ENCODE measurements around the gene TPGS1. TPM values are rescaled to one million over a fixed set of nuclear protein-coding genes. Genes with fewer than 3 reads are reported as not detected.

Gene TPGS1
- total and polyA plus RNA-seq, 2 of the 8 experiments (the other 6 are each of a cell fraction or from before 2014, with no cell fraction given): 9.1 to 10.6 TPM

DNA sequence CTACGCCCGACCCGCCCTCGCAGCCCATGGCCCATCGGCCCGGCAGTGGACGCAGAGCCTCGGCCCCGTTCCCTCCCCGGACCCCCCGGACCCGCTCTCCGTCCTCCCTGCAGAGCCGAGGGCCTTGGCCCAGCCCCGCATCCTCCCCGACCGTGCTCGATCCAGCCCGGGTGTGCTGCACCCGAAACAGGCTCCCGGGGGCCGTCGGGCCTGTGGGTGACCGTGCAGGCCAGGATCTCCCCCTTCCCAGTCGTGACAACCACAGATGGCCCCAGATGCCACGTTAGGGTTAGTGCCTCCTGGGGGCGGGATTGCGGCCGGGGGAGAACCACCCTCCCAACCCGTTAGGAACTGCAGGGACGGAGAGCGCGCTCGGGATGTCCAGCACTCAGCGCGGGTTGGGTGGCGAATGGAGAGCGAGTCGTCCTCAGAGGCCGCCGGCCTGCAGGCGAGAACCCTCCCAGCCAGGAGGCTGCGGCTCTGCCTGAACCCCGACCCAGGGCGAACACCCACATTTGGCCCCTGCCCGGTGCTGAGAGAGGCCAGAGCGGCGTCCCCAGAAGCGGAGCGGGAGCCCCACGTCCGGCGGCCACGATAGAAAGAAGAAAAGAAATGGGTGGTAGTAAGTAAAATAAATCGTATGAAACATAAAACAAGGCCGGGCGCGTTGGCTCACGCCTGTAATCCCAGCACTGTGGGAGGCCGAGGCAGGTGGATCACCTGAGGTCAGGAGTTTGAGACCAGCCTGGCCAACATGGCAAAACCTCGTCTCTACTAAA is 17.7 kb upstream of the TPGS1 start:
- Histone ChIP-seq H3K79me1 (ENCODE audit: low read depth, low read length) (no peaks in the 10 kb centered on the region; the same call in 1 of the 2 replicates), H4K5ac (ENCODE audit: insufficient read length, low read depth, low read length) (peak overlapping the region; percentile 57), H3K9ac (replicated peaks in 1 of 4; ENCODE audit: extremely low read depth in 1 of 4, low read depth in 3 of 4, low read length in 3 of 4) (peak overlapping the region in 3 of 4 experiments; percentile 6 to 84 (median 8); a peak in 3 of 7 replicates), H3K4me1 (replicated peaks in 1 of 4; ENCODE audit: control insufficient read depth in 3 of 4, insufficient read depth in 4 of 4, low read length in 3 of 4) (peaks cover 0 to 19% (median 12%) of the 10 kb centered on the region in 4 experiments; a peak in 6 of 7 replicates), H3K18ac (ENCODE audit: extremely low read depth, low read length) (no peak overlapping the region; the same call in 1 of the 2 replicates), H2BK15ac (ENCODE audit: low read length) (no peak overlapping the region; the same call in 1 of the 2 replicates), H2AFZ (ENCODE audit: low read length) (no peak overlapping the region), H2BK12ac (ENCODE audit: low read depth, low read length) (no peak overlapping the region), H3K23ac (ENCODE audit: insufficient read length) (no peak overlapping the region), H3K23me2 (ENCODE audit: low read depth, low read length) (peaks cover 5% of the 10 kb centered on the region; the same call in 1 of the 2 replicates), H2BK120ac (replicated peaks; ENCODE audit: low read depth, low read length) (no peak overlapping the region), H3K79me2 (ENCODE audit: control insufficient read depth in 1 of 2, insufficient read depth in 2 of 2, low read length in 2 of 2) (no peaks in the 10 kb centered on the region), H3K9me3 (ENCODE audit: insufficient read depth in 2 of 2, low read depth in 1 of 2, low read length in 1 of 2) (peaks cover 0 to 2% of the 10 kb centered on the region in 2 experiments; a peak in 1 of 4 replicates), H3K4me3 (ENCODE audit: extremely low read depth in 1 of 4, insufficient read depth in 2 of 4, low read depth in 3 of 4, low read length in 4 of 4) (peak overlapping the region; percentile 62 to 85 (median 76)), H4K91ac (replicated peaks; ENCODE audit: insufficient read length, low read length) (peak overlapping the region; percentile 81), H3K56ac (replicated peaks; ENCODE audit: insufficient read length, low read depth, low read length) (peak overlapping the region; percentile 69), H3K4me2 (ENCODE audit: insufficient read depth in 1 of 2, low read depth in 2 of 2, low read length in 2 of 2) (peak overlapping the region; percentile 60 to 97), H2BK20ac (ENCODE audit: low read length) (no peak overlapping the region), H3K27ac (ENCODE audit: low read depth, low read length) (no peak overlapping the region), H3K36me3 (ENCODE audit: control insufficient read depth in 2 of 4, insufficient read depth in 4 of 4, low read length in 3 of 4) (no peaks in the 10 kb centered on the region), H4K8ac (ENCODE audit: extremely low read depth, insufficient read depth, low read length) (no peak overlapping the region; the same call in 1 of the 2 replicates), H3K27me3 (replicated peaks in 1 of 4; ENCODE audit: control insufficient read depth in 3 of 4, extremely low read depth in 1 of 4, insufficient read depth in 3 of 4, low read length in 3 of 4) (no peaks in the 10 kb centered on the region; a peak in 2 of 7 replicates), H4K20me1 (replicated peaks in 1 of 2; ENCODE audit: control insufficient read depth in 1 of 2, insufficient read depth in 2 of 2, low read length in 2 of 2) (peaks cover 0 to 2% of the 10 kb centered on the region in 2 experiments), H3K14ac (ENCODE audit: insufficient read length) (no peak overlapping the region), H2BK5ac (ENCODE audit: low read depth, low read length) (no peak overlapping the region), H2AK5ac (ENCODE audit: low read depth, low read length) (no peak overlapping the region), H3K4ac (replicated peaks; ENCODE audit: insufficient read length, low read depth, low read length) (no peak overlapping the region)
- ChIA-PET CTCF (ENCODE audit: partially characterized antibody) (interaction anchor here (0.7 to 1.5 kb wide), 4 partner anchors 13 to 143 kb away, joined by 3 to 7 read pairs (median 4); no protein-coding TSS in a partner anchor), POLR2A (ENCODE audit: partially characterized antibody) (interaction anchor here (0.6 to 2.5 kb wide), 5 partner anchors 15 to 143 kb away, joined by 3 to 9 read pairs (median 4); a partner anchor contains a TSS)
- DNase-seq (ENCODE audit: low read depth in 1 of 2, low spot score in 2 of 2) (peak in 1 of 2 experiments; percentile 73), FAIRE-seq (no peak)
- TF ChIP-seq TBP (IDR thresholded peaks at IDR 0.05; ENCODE audit: low read depth, low read length) (peak; percentile 37; the same call in 1 of the 2 replicates), GTF2F1 (IDR thresholded peaks at IDR 0.05; ENCODE audit: borderline replicate concordance, low read depth, low read length) (no peak), EP300 (IDR thresholded peaks at IDR 0.05; ENCODE audit: borderline replicate concordance in 1 of 2, low read depth in 2 of 2, low read length in 2 of 2) (no peak), BRCA1 (IDR thresholded peaks at IDR 0.05; ENCODE audit: low read depth, low read length) (no peak), SUZ12 (IDR thresholded peaks at IDR 0.05; ENCODE audit: low read length) (no peak), FOSL1 (IDR thresholded peaks at IDR 0.05; ENCODE audit: insufficient read depth, low read depth, low read length) (no peak)
- TF ChIP-seq, protein P1, sequence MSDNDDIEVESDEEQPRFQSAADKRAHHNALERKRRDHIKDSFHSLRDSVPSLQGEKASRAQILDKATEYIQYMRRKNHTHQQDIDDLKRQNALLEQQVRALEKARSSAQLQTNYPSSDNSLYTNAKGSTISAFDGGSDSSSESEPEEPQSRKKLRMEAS (IDR thresholded peaks at IDR 0.05): peak; percentile 24; the same call in 1 of the 2 replicates
- WGBS, 2 experiments (ENCODE audit: extremely low coverage in 1 of 2, insufficient coverage in 1 of 2, insufficient read length in 1 of 2, insufficient replicate concordance in 2 of 2, low coverage in 1 of 2, low lambda C conversion rate in 2 of 2, missing lambda C conversion rate in 1 of 2): 14% methylated on average over 40 of the region's 61 CpGs; no CpG with 5 or more reads in 1 of the 2 experiments
